Karpas-422 (cell line): Measurements from ENCODE around the gene GDF7. TPM values are rescaled to one million over a fixed set of nuclear protein-coding genes. Genes with fewer than 3 reads are reported as not detected.

Source experiments
- DNase-seq: peaks from one replicate; pipeline ENCODE4 v3.0.0-alpha.2; 2015
- H2AFZ ChIP-seq: fragments of 200-600 bp; sonication (generic); 2 replicates; pipeline ENCODE4 v1.6.1; 2014; ENCODE audit warnings: antibody characterized with exemption, low read length, mixed read lengths
- H3K27ac ChIP-seq: fragments of 200-600 bp; sonication (generic); 2 replicates; pipeline ENCODE4 v1.5.1; 2014; ENCODE audit warnings: mild to moderate bottlenecking, low read length, moderate library complexity
- H3K27me3 ChIP-seq: fragments of 200-600 bp; sonication (generic); 2 replicates; pipeline ENCODE4 v1.6.1; 2014; ENCODE audit warnings: low read length, mixed read lengths
- H3K36me3 ChIP-seq: fragments of 200-600 bp; sonication (generic); 2 replicates; pipeline ENCODE4 v1.6.1; 2014; ENCODE audit warnings: low read length, mixed read lengths; ENCODE audit not compliant: insufficient read depth
- H3K4me1 ChIP-seq: fragments of 200-600 bp; sonication (generic); 2 replicates; pipeline ENCODE4 v1.6.1; 2014; ENCODE audit warnings: mild to moderate bottlenecking, low read length, mixed read lengths
- H3K4me2 ChIP-seq: fragments of 200-600 bp; sonication (generic); 2 replicates; pipeline ENCODE4 v1.6.1; 2014; ENCODE audit warnings: low read length, low read depth, mild to moderate bottlenecking; ENCODE audit not compliant: poor library complexity, severe bottlenecking
- H3K4me3 ChIP-seq: fragments of 200-600 bp; sonication (generic); 2 replicates; pipeline ENCODE4 v1.5.1; 2014; ENCODE audit warnings: mild to moderate bottlenecking, antibody characterized with exemption, low read length, mixed read lengths
- H3K79me2 ChIP-seq: fragments of 200-600 bp; sonication (generic); 2 replicates; pipeline ENCODE4 v1.6.1; 2014; ENCODE audit warnings: mild to moderate bottlenecking, low read length, mixed read lengths
- H3K9ac ChIP-seq: fragments of 200-600 bp; sonication (generic); 2 replicates; pipeline ENCODE4 v1.6.0; 2014; ENCODE audit warnings: low read length
- H3K9me2 ChIP-seq: fragments of 200-600 bp; sonication (generic), shearing (Covaris generic); replicated peaks from 2 replicates; pipeline ENCODE4 v1.6.0; 2014; ENCODE audit warnings: mild to moderate bottlenecking, low read length, moderate library complexity; ENCODE audit not compliant: insufficient read depth
- H3K9me3 ChIP-seq: fragments of 300-700, 200-600 bp; sonication (generic); 2 replicates; pipeline ENCODE4 v1.6.1; 2014; ENCODE audit warnings: low read length, mixed read lengths
- H4K20me1 ChIP-seq: fragments of 200-600 bp; sonication (generic); 2 replicates; pipeline ENCODE4 v1.6.1; 2014; ENCODE audit warnings: mild to moderate bottlenecking, antibody characterized with exemption, low read length, low read depth; ENCODE audit not compliant: insufficient read depth
- total RNA-seq: library from RNA; depleted of rRNA; stranded (reverse); fragments of >200 nt; shearing (Covaris generic); gene quantifications from 2 replicates; pipeline ENCODE4 v1.2.3, GENCODE V29; 2014; ENCODE audit warnings: low replicate concordance

Gene GDF7
- total RNA-seq, 1 experiment from 2014 or later, result under 0.01 TPM

- Histone ChIP-seq H3K27me3 (no peaks in the 10 kb centered on the region), H3K9me3 (no peaks in the 10 kb centered on the region), H3K27ac (no peak overlapping the region), H3K36me3 (no peaks in the 10 kb centered on the region), H3K4me1 (no peaks in the 10 kb centered on the region), H3K79me2 (no peaks in the 10 kb centered on the region), H3K9ac (no peak overlapping the region), H4K20me1 (peaks cover 7% of the 10 kb centered on the region; the same call in 1 of the 2 replicates), H3K4me2 (no peak overlapping the region), H3K4me3 (no peak overlapping the region), H2AFZ (no peak overlapping the region), H3K9me2 (no peaks in the 10 kb centered on the region)
- DNase-seq, result no peak
Observed at GRCh38 chr2:20625491-20626391, 41.2 kb upstream of the GDF7 start.

GRCh38 chr2:20626392-20626697, 40.6 kb upstream of the GDF7 start:
- Histone ChIP-seq H3K4me2 (no peak overlapping the region), H3K9me3 (no peaks in the 10 kb centered on the region), H2AFZ (no peak overlapping the region), H3K9me2 (no peaks in the 10 kb centered on the region), H3K36me3 (no peaks in the 10 kb centered on the region), H3K4me3 (no peak overlapping the region), H3K9ac (no peak overlapping the region), H3K4me1 (no peaks in the 10 kb centered on the region), H4K20me1 (0 out of 2 replicates have a peak, but pooled peaks cover 6% of the 10 kb centered on the region), H3K79me2 (no peaks in the 10 kb centered on the region), H3K27me3 (no peaks in the 10 kb centered on the region), H3K27ac (no peak overlapping the region)
- no peak for DNase-seq

GRCh38 chr2:20626698-20627513, 40.0 kb upstream of the GDF7 start:
- Histone ChIP-seq H3K79me2 (no peaks in the 10 kb centered on the region), H3K9me2 (no peaks in the 10 kb centered on the region), H3K9ac (no peak overlapping the region), H3K4me2 (no peak overlapping the region), H3K4me3 (no peak overlapping the region), H4K20me1 (0 out of 2 replicates have a peak, but pooled peaks cover 6% of the 10 kb centered on the region), H3K27ac (no peak overlapping the region), H2AFZ (no peak overlapping the region), H3K27me3 (no peaks in the 10 kb centered on the region), H3K36me3 (no peaks in the 10 kb centered on the region), H3K9me3 (no peaks in the 10 kb centered on the region), H3K4me1 (no peaks in the 10 kb centered on the region)
- DNase-seq, result no peak

- no peaks in the 10 kb centered on the region for H3K36me3 ChIP-seq
- H3K9me2 ChIP-seq, result no peaks in the 10 kb centered on the region
- H4K20me1 ChIP-seq, result peaks cover 6% of the 10 kb centered on the region; the same call in 1 of the 2 replicates
- peaks cover 4% of the 10 kb centered on the region; the same call in 1 of the 2 replicates for H3K4me1 ChIP-seq
- DNase-seq, result no peak
- H2AFZ ChIP-seq, result no peak overlapping the region
- no peak overlapping the region for H3K9ac ChIP-seq
- no peak overlapping the region for H3K4me3 ChIP-seq
- H3K9me3 ChIP-seq, result no peaks in the 10 kb centered on the region
- H3K79me2 ChIP-seq, result no peaks in the 10 kb centered on the region
- H3K4me2 ChIP-seq, result no peak overlapping the region
- H3K27ac ChIP-seq, result no peak overlapping the region
- no peaks in the 10 kb centered on the region for H3K27me3 ChIP-seq
Observed at GRCh38 chr2:20627712-20628380, 39.1 kb upstream of the GDF7 start.

- peaks cover 6% of the 10 kb centered on the region; the same call in 1 of the 2 replicates for H4K20me1 ChIP-seq
- no peak for DNase-seq
- H2AFZ ChIP-seq, result no peak overlapping the region
- no peaks in the 10 kb centered on the region for H3K9me3 ChIP-seq
- no peak overlapping the region for H3K4me3 ChIP-seq
- no peaks in the 10 kb centered on the region for H3K36me3 ChIP-seq
- no peak overlapping the region for H3K9ac ChIP-seq
- no peaks in the 10 kb centered on the region for H3K9me2 ChIP-seq
- H3K4me1 ChIP-seq, result peaks cover 4% of the 10 kb centered on the region; the same call in 1 of the 2 replicates
- H3K27me3 ChIP-seq, result no peaks in the 10 kb centered on the region
- no peak overlapping the region for H3K27ac ChIP-seq
- H3K79me2 ChIP-seq, result no peaks in the 10 kb centered on the region
- no peak overlapping the region for H3K4me2 ChIP-seq
Observed at GRCh38 chr2:20629181-20629580, 37.8 kb upstream of the GDF7 start.

GRCh38 chr2:20629581-20630171, 37.3 kb upstream of the GDF7 start:
- Histone ChIP-seq H3K27ac (no peak overlapping the region), H3K4me3 (no peak overlapping the region), H3K4me1 (peaks cover 4% of the 10 kb centered on the region; the same call in 1 of the 2 replicates), H4K20me1 (peaks cover 6% of the 10 kb centered on the region; the same call in 1 of the 2 replicates), H3K4me2 (no peak overlapping the region), H3K36me3 (no peaks in the 10 kb centered on the region), H3K9me2 (no peaks in the 10 kb centered on the region), H3K27me3 (no peaks in the 10 kb centered on the region), H2AFZ (no peak overlapping the region), H3K79me2 (no peaks in the 10 kb centered on the region), H3K9ac (no peak overlapping the region), H3K9me3 (no peaks in the 10 kb centered on the region)
- no peak for DNase-seq

GRCh38 chr2:20630967-20631366, 36.0 kb upstream of the GDF7 start:
- Histone ChIP-seq H3K9me2 (no peaks in the 10 kb centered on the region), H3K9me3 (no peaks in the 10 kb centered on the region), H3K4me2 (no peak overlapping the region), H3K4me3 (no peak overlapping the region), H2AFZ (no peak overlapping the region), H3K36me3 (no peaks in the 10 kb centered on the region), H4K20me1 (peaks cover 6% of the 10 kb centered on the region; the same call in 1 of the 2 replicates), H3K4me1 (peaks cover 4% of the 10 kb centered on the region; the same call in 1 of the 2 replicates), H3K27me3 (no peaks in the 10 kb centered on the region), H3K27ac (no peak overlapping the region), H3K9ac (no peak overlapping the region), H3K79me2 (no peaks in the 10 kb centered on the region)
- no peak for DNase-seq
